Activated CD4-positive, alpha-beta T cell treated with anti-CD3 and anti-CD28 coated beads for 4 hours (primary cell): ENCODE measurements around the gene OLIG3.

ENCODE experiments used
- DNase-seq, 2 donors: peaks; one replicate each; pipeline ENCODE4 v3.0.0-alpha.2; 2020

Gene OLIG3

GRCh38 chr6:137465378-137466009 is 28.7 kb downstream of the OLIG3 start:
- DNase-seq = no peak

DNA sequence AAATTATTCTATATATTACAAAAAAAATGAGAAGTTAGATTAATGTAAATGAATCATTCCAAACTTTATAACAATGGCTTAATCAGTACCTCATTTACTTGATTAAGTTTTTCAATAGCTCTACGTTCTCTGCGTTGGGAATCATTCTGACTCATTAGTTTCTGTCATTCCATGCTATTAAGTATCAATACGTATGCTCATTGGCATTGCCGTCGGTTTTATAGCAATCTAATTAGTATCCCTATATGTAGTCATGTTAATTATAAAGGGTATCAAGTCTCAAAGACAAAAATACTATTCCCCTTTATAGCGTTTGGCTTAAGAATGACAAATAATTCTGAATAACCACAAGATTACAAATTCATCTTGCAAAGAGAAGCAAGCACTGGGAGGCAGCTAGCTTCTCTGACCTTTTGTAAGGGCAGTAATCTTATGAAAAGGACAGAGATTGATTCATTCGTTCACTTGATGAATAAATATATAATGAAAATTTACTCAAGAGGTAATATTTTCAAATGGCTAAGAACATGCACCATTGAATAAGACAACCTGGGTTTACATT is 41.8 kb downstream of the OLIG3 start:
- DNase-seq = no peak

- no peak for DNase-seq
These were observed 50.3 kb downstream of the OLIG3 start for GRCh38 chr6:137443901-137444300.
